ENCODE measurements around the gene SLC12A4.
"Not testable (repeated sequence)": the region's sequence is repeated elsewhere in the genome, so short reads cannot be mapped to it uniquely, and the experiment has no call there.

SLC12A4 gene

GRCh38 chr16:67996666-67997065, 28.2 kb upstream of the SLC12A4 start:
- Mint-ChIP-seq H3K4me1 (peaks cover 69% of the 10 kb centered on the region), H3K36me3 (peaks cover 19% of the 10 kb centered on the region), H3K27ac (peak overlapping the region; percentile 45), H3K4me3 (no peak overlapping the region), H3K27me3 (no peaks in the 10 kb centered on the region), H3K9me3 (peaks cover 8% of the 10 kb centered on the region)
- CTCF ChIA-PET = interaction anchor here (1.0 kb wide), 1 partner anchor 18 kb away, joined by 3 read pairs; no protein-coding TSS in a partner anchor
- DNase-seq = no peak

- Mint-ChIP-seq H3K27me3 (no peaks in the 10 kb centered on the region), H3K27ac (peak overlapping the region; percentile 83), H3K4me3 (no peak overlapping the region), H3K4me1 (peaks cover 59% of the 10 kb centered on the region), H3K36me3 (peaks cover 18% of the 10 kb centered on the region), H3K9me3 (peaks cover 8% of the 10 kb centered on the region)
- no peak for DNase-seq
- CTCF ChIA-PET = interaction anchor here (0.6 to 8.2 kb wide), 5 partner anchors 11 to 112 kb away, joined by 3 to 61 read pairs (median 5); no protein-coding TSS in a partner anchor
Observed at GRCh38 chr16:67995423-67995822, 27.0 kb upstream of the SLC12A4 start.

- peaks cover 14% of the 10 kb centered on the region for H3K36me3 Mint-ChIP-seq
- not testable (repeated sequence) for H3K9me3 Mint-ChIP-seq, H3K27me3 Mint-ChIP-seq
- H3K4me1 Mint-ChIP-seq = peaks cover 45% of the 10 kb centered on the region
- DNase-seq = peak; percentile 37
- peak overlapping the region; percentile 78 for H3K4me3 Mint-ChIP-seq
- CTCF ChIA-PET = interaction anchor here (0.6 to 8.2 kb wide), 11 partner anchors 9 to 76 kb away, joined by 3 to 61 read pairs (median 3); no protein-coding TSS in a partner anchor
- H3K27ac Mint-ChIP-seq = peak overlapping the region; percentile 96
Observed at GRCh38 chr16:67994040-67994408, 25.6 kb upstream of the SLC12A4 start.

GRCh38 chr16:67993207-67994039, 25.0 kb upstream of the SLC12A4 start:
- peak; percentile 88 for DNase-seq
- H3K27ac Mint-ChIP-seq = peak overlapping the region; percentile 96
- no peaks in the 10 kb centered on the region for H3K27me3 Mint-ChIP-seq
- peaks cover 5% of the 10 kb centered on the region for H3K9me3 Mint-ChIP-seq
- H3K4me3 Mint-ChIP-seq = peak overlapping the region; percentile 78
- H3K36me3 Mint-ChIP-seq = peaks cover 9% of the 10 kb centered on the region
- CTCF ChIA-PET = interaction anchor here (0.6 to 8.2 kb wide), 11 partner anchors 9 to 77 kb away, joined by 3 to 61 read pairs (median 3); no protein-coding TSS in a partner anchor
- peaks cover 41% of the 10 kb centered on the region for H3K4me1 Mint-ChIP-seq

GRCh38 chr16:67992661-67993206, 24.3 kb upstream of the SLC12A4 start:
- DNase-seq = no peak
- Mint-ChIP-seq H3K27me3 (no peaks in the 10 kb centered on the region), H3K36me3 (peaks cover 9% of the 10 kb centered on the region), H3K27ac (peak overlapping the region; percentile 42), H3K9me3 (peaks cover 3% of the 10 kb centered on the region), H3K4me3 (no peak overlapping the region), H3K4me1 (peaks cover 41% of the 10 kb centered on the region)
- CTCF ChIA-PET = interaction anchor here (0.6 to 8.2 kb wide), 4 partner anchors 13 to 472 kb away, joined by 3 to 61 read pairs (median 3); no protein-coding TSS in a partner anchor

GRCh38 chr16:67990018-67990386, 21.6 kb upstream of the SLC12A4 start:
- Mint-ChIP-seq H3K9me3 (no peaks in the 10 kb centered on the region), H3K36me3 (peaks cover 2% of the 10 kb centered on the region), H3K4me3 (no peak overlapping the region), H3K4me1 (peaks cover 24% of the 10 kb centered on the region), H3K27me3 (no peaks in the 10 kb centered on the region), H3K27ac (no peak overlapping the region)
- CTCF ChIA-PET = interaction anchor here (0.7 to 8.2 kb wide), 5 partner anchors 9 to 89 kb away, joined by 3 to 61 read pairs (median 3); partner anchors contain the start of gene DPEP2
- DNase-seq = no peak

- H3K27me3 Mint-ChIP-seq = no peaks in the 10 kb centered on the region
- CTCF ChIA-PET = interaction anchor here (0.7 to 8.2 kb wide), 6 partner anchors 8 to 90 kb away, joined by 3 to 61 read pairs (median 4); partner anchors contain the start of gene DPEP2
- H3K4me3 Mint-ChIP-seq = no peak overlapping the region
- no peak for DNase-seq
- no peaks in the 10 kb centered on the region for H3K9me3 Mint-ChIP-seq
- peaks cover 25% of the 10 kb centered on the region for H3K4me1 Mint-ChIP-seq
- no peaks in the 10 kb centered on the region for H3K36me3 Mint-ChIP-seq
- no peak overlapping the region for H3K27ac Mint-ChIP-seq
Observed at GRCh38 chr16:67989322-67990017, 21.0 kb upstream of the SLC12A4 start.

- Mint-ChIP-seq H3K9me3 (no peaks in the 10 kb centered on the region), H3K36me3 (no peaks in the 10 kb centered on the region), H3K4me3 (no peak overlapping the region), H3K27me3 (no peaks in the 10 kb centered on the region), H3K4me1 (peaks cover 28% of the 10 kb centered on the region), H3K27ac (no peak overlapping the region)
- CTCF ChIA-PET = interaction anchor here (1.5 to 8.2 kb wide), 3 partner anchors 10 to 52 kb away, joined by 5 to 61 read pairs (median 8); partner anchors contain the start of gene DPEP2
- DNase-seq = no peak
Observed at GRCh38 chr16:67988675-67989074, 20.2 kb upstream of the SLC12A4 start.

GRCh38 chr16:67987460-67988160, 19.2 kb upstream of the SLC12A4 start:
- Mint-ChIP-seq H3K27me3 (no peaks in the 10 kb centered on the region), H3K27ac (no peak overlapping the region), H3K4me3 (no peak overlapping the region), H3K4me1 (peaks cover 31% of the 10 kb centered on the region), H3K9me3 (no peaks in the 10 kb centered on the region), H3K36me3 (no peaks in the 10 kb centered on the region)
- CTCF ChIA-PET = interaction anchor here (3.1 to 8.2 kb wide), 2 partner anchors 11 to 53 kb away, joined by 8 to 61 read pairs; partner anchors contain the start of gene DPEP2
- DNase-seq = no peak

- no peaks in the 10 kb centered on the region for H3K9me3 Mint-ChIP-seq
- no peak overlapping the region for H3K27ac Mint-ChIP-seq
- H3K4me3 Mint-ChIP-seq = no peak overlapping the region
- no peaks in the 10 kb centered on the region for H3K36me3 Mint-ChIP-seq
- peaks cover 27% of the 10 kb centered on the region for H3K4me1 Mint-ChIP-seq
- CTCF ChIA-PET = no interaction called here
- no peaks in the 10 kb centered on the region for H3K27me3 Mint-ChIP-seq
- DNase-seq = no peak
Observed at GRCh38 chr16:67986949-67987348, 18.5 kb upstream of the SLC12A4 start.

GRCh38 chr16:67982011-67982696, 13.7 kb upstream of the SLC12A4 start:
- Mint-ChIP-seq H3K27me3 (peaks cover 20% of the 10 kb centered on the region), H3K4me3 (no peak overlapping the region), H3K9me3 (no peaks in the 10 kb centered on the region), H3K36me3 (no peaks in the 10 kb centered on the region), H3K27ac (no peak overlapping the region), H3K4me1 (peaks cover 26% of the 10 kb centered on the region)
- CTCF ChIA-PET = interaction anchor here (1.1 to 2.1 kb wide), 6 partner anchors 12 to 98 kb away, joined by 3 to 8 read pairs (median 4); partner anchors contain the start of genes NRN1L and PSMB10
- no peak for DNase-seq

- CTCF ChIA-PET = interaction anchor here (0.8 to 2.1 kb wide), 7 partner anchors 10 to 159 kb away, joined by 3 to 8 read pairs (median 3); no protein-coding TSS in a partner anchor
- DNase-seq = no peak
- no peak within 1 kb of the TSS for H3K27ac Mint-ChIP-seq
- H3K9me3 Mint-ChIP-seq = no peaks in the 10 kb centered on the region
- no peak within 1 kb of the TSS for H3K4me3 Mint-ChIP-seq
- H3K36me3 Mint-ChIP-seq = no peaks in the 10 kb centered on the region
- peaks cover 26% of the 10 kb centered on the region for H3K4me1 Mint-ChIP-seq
- H3K27me3 Mint-ChIP-seq = peaks cover 40% of the 10 kb centered on the region
Observed at GRCh38 chr16:67979955-67980678, 11.7 kb upstream of the SLC12A4 start, which contains the start of gene DPEP3. Gene DPEP3 (minus strand): TSS chr16:67980499. CDS start chr16:67980380, 119 bp downstream.
